Tibial nerve (tissue), 4 donors: ENCODE measurements around the gene PNMA1.

Experiments
- CTCF ChIP-seq, 5 experiments: fragments of 200-600 bp in 3 of 5; fragments of 450-650 bp in 2 of 5; sonication (generic) in 3 of 5; IDR thresholded peaks; one replicate each; pipeline ENCODE4 v1.5.1; 2016 to 2019; ENCODE audit warnings: antibody characterized with exemption in 5 of 5, mild to moderate bottlenecking in 3 of 5, moderate library complexity in 2 of 5
- EP300 ChIP-seq, 2 donors: sonication (generic); formaldehyde crosslinking; IDR thresholded peaks; one replicate each; pipeline ENCODE4 v1.6.1; 2017; ENCODE audit warnings: antibody characterized with exemption in 2 of 2, mild to moderate bottlenecking in 1 of 2

DNA sequence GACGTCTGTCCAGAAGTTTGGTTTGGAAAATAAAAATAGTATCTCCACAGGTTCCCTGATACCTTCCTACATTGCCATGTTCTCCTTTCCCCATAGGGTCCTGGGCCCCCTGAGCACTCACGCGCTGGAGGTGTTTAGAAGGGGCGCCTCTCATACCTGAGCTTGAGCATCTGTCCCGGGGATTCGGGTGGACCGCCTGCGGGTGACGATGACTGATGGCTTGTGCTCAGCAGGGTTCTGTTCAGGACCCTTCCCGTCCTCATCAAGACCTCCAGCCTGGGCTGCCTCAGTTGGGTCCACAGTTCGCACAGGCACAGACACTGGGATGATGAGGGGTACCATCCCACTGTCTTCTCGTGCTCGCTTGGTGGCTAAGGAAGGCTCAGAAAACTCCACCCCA lies 22.7 kb upstream of the PNMA1 start:
- TF ChIP-seq EP300 (IDR thresholded peaks at IDR 0.05) (no peak), CTCF (IDR thresholded peaks at IDR 0.05) (no peak)
